SK-N-SH (cell line): ENCODE results near the gene BAHCC1. TPM values are rescaled to one million over a fixed set of nuclear protein-coding genes. Genes with fewer than 3 reads are reported as not detected.

Experiments used
- CTCF ChIA-PET: fragments of 300-600, 350-600 bp; formaldehyde crosslinking; extraction: SDS; loops from one replicate; lab custom pipeline; 2021; lab: Yijun Ruan, JAX
- POLR2A ChIA-PET: fragments of 350-600 bp; sonication (Branson Sonifier 250); formaldehyde crosslinking; extraction: SDS; loops from one replicate; lab custom pipeline; 2020; ENCODE audit warnings: antibody characterized with exemption, inconsistent platforms; lab: Yijun Ruan, JAX
- DNase-seq: peaks from one replicate; pipeline ENCODE4 v3.0.0; 2012
- H2AFZ ChIP-seq: fragments of 200-600 bp; sonication (generic); 2 replicates; pipeline ENCODE4 v1.8.1; 2016; ENCODE audit warnings: antibody characterized with exemption, mild to moderate bottlenecking, low read depth
- H3F3A ChIP-seq: fragments of 200-600 bp; sonication (generic); replicated peaks from 2 replicates; pipeline ENCODE3; 2016; ENCODE audit warnings: antibody characterized with exemption, mild to moderate bottlenecking; ENCODE audit not compliant: insufficient read depth
- H3K27ac ChIP-seq, 2 experiments: fragments of 200-500 bp in 1 of 2; fragments of 200-600 bp in 1 of 2; sonication (Bioruptor generic) in 1 of 2; sonication (generic), shearing (Covaris generic) in 1 of 2; 2 replicates each; pipeline versions ENCODE4 v1.5.1 to v1.6.1; 2014 to 2016; ENCODE audit warnings: low read depth in 2 of 2, inconsistent platforms in 1 of 2, low read length in 1 of 2, mild to moderate bottlenecking in 1 of 2, mixed read lengths in 1 of 2
- H3K27me3 ChIP-seq: fragments of 200-600 bp; sonication (generic), shearing (Covaris generic); 2 replicates; pipeline ENCODE4 v1.6.1; 2016; ENCODE audit warnings: mixed run types; ENCODE audit not compliant: insufficient read depth
- H3K36me3 ChIP-seq, 2 experiments: fragments of 200-500 bp in 1 of 2; fragments of 200-600 bp in 1 of 2; sonication (Bioruptor generic) in 1 of 2; sonication (generic) in 1 of 2; replicated peaks in 1 of 2; 2 replicates each; pipeline versions ENCODE3 to v1.5.1; 2014 to 2016; ENCODE audit warnings: low read length in 1 of 2, mild to moderate bottlenecking in 1 of 2; ENCODE audit not compliant: insufficient read depth in 2 of 2, control insufficient read depth in 1 of 2
- H3K4me1 ChIP-seq, 2 experiments: fragments of 200-500 bp in 1 of 2; fragments of 200-600 bp in 1 of 2; sonication (Bioruptor generic) in 1 of 2; sonication (generic), shearing (Covaris generic) in 1 of 2; 2 replicates each; pipeline versions ENCODE4 v1.5.1 to v1.6.1; 2014 to 2016; ENCODE audit warnings: low read depth in 1 of 2, low read length in 1 of 2, mixed run types in 1 of 2; ENCODE audit not compliant: insufficient read depth in 2 of 2, control insufficient read depth in 1 of 2
- H3K4me2 ChIP-seq: fragments of 200-600 bp; sonication (generic), shearing (Covaris generic); 2 replicates; pipeline ENCODE4 v1.6.1; 2017; ENCODE audit warnings: mixed run types
- H3K4me3 ChIP-seq, 2 experiments: fragments of 200-500 bp in 1 of 2; fragments of 200-600 bp in 1 of 2; sonication (Bioruptor generic) in 1 of 2; sonication (generic), shearing (Covaris generic) in 1 of 2; 2 replicates each; pipeline versions ENCODE4 v1.5.1 to v1.8.1; 2014 to 2016; ENCODE audit warnings: low read depth in 2 of 2, inconsistent platforms in 1 of 2, low read length in 1 of 2, mild to moderate bottlenecking in 1 of 2, mixed read lengths in 1 of 2, moderate library complexity in 1 of 2
- H3K79me2 ChIP-seq: fragments of 200-600 bp; sonication (generic); 2 replicates; pipeline ENCODE4 v1.8.1; 2017; ENCODE audit warnings: mild to moderate bottlenecking; ENCODE audit not compliant: insufficient read depth
- H3K9ac ChIP-seq: fragments of 200-600 bp; sonication (generic); 2 replicates; pipeline ENCODE4 v1.6.1; 2017; ENCODE audit warnings: mixed run types
- H3K9me2 ChIP-seq: fragments of 200-600 bp; sonication (generic); 2 replicates; pipeline ENCODE4 v1.6.1; 2017; ENCODE audit warnings: mixed run types
- H3K9me3 ChIP-seq: fragments of 200-600 bp; sonication (generic); 2 replicates; pipeline ENCODE4 v1.6.1; 2017; ENCODE audit warnings: mixed run types, mild to moderate bottlenecking, moderate library complexity
- H4K20me1 ChIP-seq: fragments of 200-600 bp; sonication (generic); 2 replicates; pipeline ENCODE4 v1.6.1; 2017; ENCODE audit warnings: mild to moderate bottlenecking, mixed run types; ENCODE audit not compliant: insufficient read depth
- CHD2 ChIP-seq: fragments of 150-350 bp; IDR thresholded peaks from 2 replicates; pipeline ENCODE4 v1.6.1; 2018; ENCODE audit warnings: low read length; ENCODE audit not compliant: partially characterized antibody
- FOSL2 ChIP-seq: IDR thresholded peaks from 2 replicates; pipeline ENCODE4 v1.4.0; 2012; ENCODE audit warnings: low read depth, mild to moderate bottlenecking, moderate library complexity, borderline replicate concordance
- FOXJ3 ChIP-seq: sonication (generic); formaldehyde crosslinking; IDR thresholded peaks from 2 replicates; pipeline ENCODE4 v1.5.1; 2020; ENCODE audit warnings: mild to moderate bottlenecking, missing genetic modification reagents
- FOXM1 ChIP-seq: IDR thresholded peaks from 2 replicates; pipeline ENCODE4 v1.4.0; 2012; ENCODE audit warnings: low read depth, mild to moderate bottlenecking
- NFIC ChIP-seq: IDR thresholded peaks from 2 replicates; pipeline ENCODE4 v1.4.0; 2012; ENCODE audit warnings: borderline replicate concordance
- TCF12 ChIP-seq: IDR thresholded peaks from 2 replicates; pipeline ENCODE4 v1.4.0; 2012
- YY1 ChIP-seq: IDR thresholded peaks from 2 replicates; pipeline ENCODE4 v1.4.0; 2012; ENCODE audit warnings: low read depth, mild to moderate bottlenecking
- WGBS: methylation state at CpG from one replicate; pipeline ENCODE4 v1.1.6; 2017; ENCODE audit warnings: low lambda C conversion rate; 5-methylcytosine and 5-hydroxymethylcytosine counted together
- polyA plus RNA-seq, 3 experiments: library from polyadenylated mRNA; depleted of rRNA; stranded (reverse); fragments of >200 nt; gene quantifications; 2 replicates each; pipeline ENCODE4 v1.2.3, GENCODE V29; 2012
- TF ChIP-seq, protein P1 (sequence below): fragments of 150-350 bp; IDR thresholded peaks from 2 replicates; pipeline ENCODE4 v1.6.1; 2016; ENCODE audit warnings: mild to moderate bottlenecking, low read depth, low read length
- TF ChIP-seq, protein P2 (sequence below): fragments of 200-600 bp; sonication (generic); IDR thresholded peaks from 2 replicates; pipeline ENCODE4 v1.6.1; 2017; ENCODE audit warnings: antibody characterized with exemption, mild to moderate bottlenecking, moderate library complexity
- TF ChIP-seq, protein P3 (sequence below): IDR thresholded peaks from 2 replicates; pipeline ENCODE4 v1.4.0; 2012; ENCODE audit warnings: low read depth
- TF ChIP-seq, protein P4 (sequence below): IDR thresholded peaks from 2 replicates; pipeline ENCODE4; 2012
- TF ChIP-seq, protein P5 (sequence below): fragments of 150-350 bp; IDR thresholded peaks from 2 replicates; pipeline ENCODE4 v1.6.1; 2017; ENCODE audit warnings: antibody characterized with exemption, low read length, low read depth, borderline replicate concordance

BAHCC1 gene
- polyA plus RNA-seq, 1 of the 3 experiments (the other 2 are of a cell fraction): 6.4 TPM

DNA sequence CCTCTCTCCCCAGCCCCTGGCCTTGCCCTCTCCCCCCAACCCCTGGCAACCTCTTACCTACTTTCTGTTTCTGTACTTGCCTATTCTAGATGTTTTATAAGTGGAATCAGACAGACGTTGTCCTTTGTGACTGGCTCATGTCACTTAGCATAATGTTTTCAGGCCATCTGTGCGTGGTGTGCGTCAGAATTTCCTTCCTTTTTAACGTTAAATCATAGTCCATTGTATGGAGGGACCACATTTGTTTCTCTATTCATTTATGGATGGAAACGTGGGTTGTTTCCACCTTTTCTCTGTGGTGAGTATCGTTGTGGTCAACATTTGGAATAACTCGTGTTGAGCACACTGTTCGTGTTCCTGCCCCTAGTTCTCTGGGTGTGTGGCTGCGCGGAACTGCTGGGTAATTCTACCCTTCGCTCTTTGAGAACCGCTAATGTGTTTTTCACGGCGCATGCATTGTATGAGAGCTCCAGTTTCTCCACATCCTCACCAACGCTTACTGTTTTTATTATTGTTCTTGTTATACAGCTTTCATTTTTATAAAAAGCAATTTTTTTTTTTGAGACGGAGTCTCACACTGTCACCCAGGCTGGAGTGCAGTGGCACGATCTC lies 91.0 kb downstream of the BAHCC1 start:
- peaks cover 6 to 37% of the 10 kb centered on the region in 2 experiments; a peak in 2 of 4 replicates for H3K4me1 ChIP-seq
- H3K27me3 ChIP-seq: no peaks in the 10 kb centered on the region
- TF ChIP-seq, protein P1, sequence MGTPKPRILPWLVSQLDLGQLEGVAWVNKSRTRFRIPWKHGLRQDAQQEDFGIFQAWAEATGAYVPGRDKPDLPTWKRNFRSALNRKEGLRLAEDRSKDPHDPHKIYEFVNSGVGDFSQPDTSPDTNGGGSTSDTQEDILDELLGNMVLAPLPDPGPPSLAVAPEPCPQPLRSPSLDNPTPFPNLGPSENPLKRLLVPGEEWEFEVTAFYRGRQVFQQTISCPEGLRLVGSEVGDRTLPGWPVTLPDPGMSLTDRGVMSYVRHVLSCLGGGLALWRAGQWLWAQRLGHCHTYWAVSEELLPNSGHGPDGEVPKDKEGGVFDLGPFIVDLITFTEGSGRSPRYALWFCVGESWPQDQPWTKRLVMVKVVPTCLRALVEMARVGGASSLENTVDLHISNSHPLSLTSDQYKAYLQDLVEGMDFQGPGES: no peak
- no peak for TF ChIP-seq NFIC
- no peak for TF ChIP-seq FOXM1
- TF ChIP-seq CHD2: no peak
- TF ChIP-seq FOSL2: no peak
- TF ChIP-seq, protein P2, sequence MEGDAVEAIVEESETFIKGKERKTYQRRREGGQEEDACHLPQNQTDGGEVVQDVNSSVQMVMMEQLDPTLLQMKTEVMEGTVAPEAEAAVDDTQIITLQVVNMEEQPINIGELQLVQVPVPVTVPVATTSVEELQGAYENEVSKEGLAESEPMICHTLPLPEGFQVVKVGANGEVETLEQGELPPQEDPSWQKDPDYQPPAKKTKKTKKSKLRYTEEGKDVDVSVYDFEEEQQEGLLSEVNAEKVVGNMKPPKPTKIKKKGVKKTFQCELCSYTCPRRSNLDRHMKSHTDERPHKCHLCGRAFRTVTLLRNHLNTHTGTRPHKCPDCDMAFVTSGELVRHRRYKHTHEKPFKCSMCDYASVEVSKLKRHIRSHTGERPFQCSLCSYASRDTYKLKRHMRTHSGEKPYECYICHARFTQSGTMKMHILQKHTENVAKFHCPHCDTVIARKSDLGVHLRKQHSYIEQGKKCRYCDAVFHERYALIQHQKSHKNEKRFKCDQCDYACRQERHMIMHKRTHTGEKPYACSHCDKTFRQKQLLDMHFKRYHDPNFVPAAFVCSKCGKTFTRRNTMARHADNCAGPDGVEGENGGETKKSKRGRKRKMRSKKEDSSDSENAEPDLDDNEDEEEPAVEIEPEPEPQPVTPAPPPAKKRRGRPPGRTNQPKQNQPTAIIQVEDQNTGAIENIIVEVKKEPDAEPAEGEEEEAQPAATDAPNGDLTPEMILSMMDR: no peak
- H3K36me3 ChIP-seq: no peaks in the 10 kb centered on the region
- no peaks in the 10 kb centered on the region for H3K9me2 ChIP-seq
- no peaks in the 10 kb centered on the region for H3K79me2 ChIP-seq
- H3F3A ChIP-seq: peaks cover 14% of the 10 kb centered on the region
- no peak overlapping the region for H3K4me3 ChIP-seq
- no peak overlapping the region for H3K4me2 ChIP-seq
- no peaks in the 10 kb centered on the region for H4K20me1 ChIP-seq
- CTCF ChIA-PET: interaction anchor here (0.8 to 3.8 kb wide), 5 partner anchors 45 to 233 kb away, joined by 3 to 60 read pairs (median 8); partner anchors contain the start of gene BAHCC1
- H3K27ac ChIP-seq: no peak overlapping the region
- no peaks in the 10 kb centered on the region for H3K9me3 ChIP-seq
- no peak overlapping the region for H2AFZ ChIP-seq
- POLR2A ChIA-PET: no interaction called here
- DNase-seq: no peak
- H3K9ac ChIP-seq: no peak overlapping the region
- 92% methylated on average over 17 of the region's 17 CpGs for WGBS

DNA sequence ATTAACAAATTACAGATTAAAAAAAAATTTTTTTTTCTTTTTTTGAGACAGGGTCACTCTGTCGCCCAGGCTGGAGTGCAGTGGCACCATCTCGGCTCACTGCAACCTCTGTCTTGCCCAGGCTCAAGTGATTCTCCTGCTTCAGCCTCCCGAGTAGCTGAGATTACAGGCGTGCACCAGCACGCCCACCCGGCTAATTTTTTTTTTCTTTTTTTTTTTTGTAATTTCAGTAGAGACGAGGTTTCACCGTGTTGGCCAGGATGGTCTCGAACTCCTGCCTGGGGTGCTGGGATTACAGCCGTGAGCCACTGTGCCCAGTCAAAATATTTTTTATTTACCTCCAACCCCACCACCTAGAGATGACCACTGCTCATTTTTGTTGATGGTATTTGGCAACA lies 91.8 kb downstream of the BAHCC1 start:
- ChIA-PET POLR2A (no interaction called here), CTCF (interaction anchor here (0.8 to 2.6 kb wide), 4 partner anchors 46 to 234 kb away, joined by 3 to 8 read pairs (median 3); no protein-coding TSS in a partner anchor)
- TF ChIP-seq, protein P3, sequence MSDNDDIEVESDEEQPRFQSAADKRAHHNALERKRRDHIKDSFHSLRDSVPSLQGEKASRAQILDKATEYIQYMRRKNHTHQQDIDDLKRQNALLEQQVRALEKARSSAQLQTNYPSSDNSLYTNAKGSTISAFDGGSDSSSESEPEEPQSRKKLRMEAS: no peak
- no peak for TF ChIP-seq YY1
- no peak for TF ChIP-seq FOXJ3 (CRISPR knock-in tag)
- TF ChIP-seq, protein P4, sequence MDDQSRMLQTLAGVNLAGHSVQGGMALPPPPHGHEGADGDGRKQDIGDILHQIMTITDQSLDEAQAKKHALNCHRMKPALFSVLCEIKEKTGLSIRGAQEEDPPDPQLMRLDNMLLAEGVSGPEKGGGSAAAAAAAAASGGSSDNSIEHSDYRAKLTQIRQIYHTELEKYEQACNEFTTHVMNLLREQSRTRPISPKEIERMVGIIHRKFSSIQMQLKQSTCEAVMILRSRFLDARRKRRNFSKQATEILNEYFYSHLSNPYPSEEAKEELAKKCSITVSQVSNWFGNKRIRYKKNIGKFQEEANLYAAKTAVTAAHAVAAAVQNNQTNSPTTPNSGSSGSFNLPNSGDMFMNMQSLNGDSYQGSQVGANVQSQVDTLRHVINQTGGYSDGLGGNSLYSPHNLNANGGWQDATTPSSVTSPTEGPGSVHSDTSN: no peak
- TF ChIP-seq, protein P5, sequence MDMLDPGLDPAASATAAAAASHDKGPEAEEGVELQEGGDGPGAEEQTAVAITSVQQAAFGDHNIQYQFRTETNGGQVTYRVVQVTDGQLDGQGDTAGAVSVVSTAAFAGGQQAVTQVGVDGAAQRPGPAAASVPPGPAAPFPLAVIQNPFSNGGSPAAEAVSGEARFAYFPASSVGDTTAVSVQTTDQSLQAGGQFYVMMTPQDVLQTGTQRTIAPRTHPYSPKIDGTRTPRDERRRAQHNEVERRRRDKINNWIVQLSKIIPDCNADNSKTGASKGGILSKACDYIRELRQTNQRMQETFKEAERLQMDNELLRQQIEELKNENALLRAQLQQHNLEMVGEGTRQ: no peak
- TF ChIP-seq TCF12: no peak
- Histone ChIP-seq H3K27me3 (no peaks in the 10 kb centered on the region), H3K9me2 (no peaks in the 10 kb centered on the region), H3K4me3 (no peak overlapping the region), H2AFZ (peak overlapping the region; percentile 95; the same call in 1 of the 2 replicates), H3K27ac (no peak overlapping the region), H3F3A (peaks cover 14% of the 10 kb centered on the region), H3K4me1 (peaks cover 6 to 32% of the 10 kb centered on the region in 2 experiments; a peak in 2 of 4 replicates), H3K36me3 (no peaks in the 10 kb centered on the region), H3K9ac (no peak overlapping the region), H3K79me2 (no peaks in the 10 kb centered on the region), H3K9me3 (no peaks in the 10 kb centered on the region), H4K20me1 (no peaks in the 10 kb centered on the region), H3K4me2 (peak overlapping the region; percentile 99; the same call in 1 of the 2 replicates)
- DNase-seq: no peak
- WGBS: 93% methylated on average over 10 of the region's 10 CpGs
